H1 (cell line): ENCODE measurements around the gene PDZRN4. TPM values are rescaled to one million over a fixed set of nuclear protein-coding genes. Genes with fewer than 3 reads are reported as not detected.

Experiments used
- CTCF ChIA-PET: fragments of 300-600 bp; sonication (Branson Sonifier 250); formaldehyde crosslinking; loops from one replicate; lab custom pipeline; 2021; ENCODE audit not compliant: partially characterized antibody; lab: Charles Lee
- POLR2A ChIA-PET: fragments of 300-600 bp; sonication (Branson Sonifier 250); formaldehyde crosslinking; loops from one replicate; lab custom pipeline; 2021; ENCODE audit warnings: inconsistent platforms; ENCODE audit not compliant: partially characterized antibody; lab: Charles Lee
- DNase-seq, 2 experiments: peaks; one replicate each; pipeline versions ENCODE4 v3.0.0 to v3.0.0-alpha.2; 2010 to 2022; ENCODE audit warnings: low spot score in 2 of 2, low read depth in 1 of 2, mixed read lengths in 1 of 2
- FAIRE-seq: peaks from 2 replicates; lab custom pipeline; 2011; peaks lifted over from hg19 to GRCh38; lab: Jason Lieb, UNC
- H2AFZ ChIP-seq: 2 replicates; pipeline ENCODE4 v1.8.1; 2012; ENCODE audit warnings: low read length, inconsistent platforms
- H2AK5ac ChIP-seq: 2 replicates; pipeline ENCODE4 v1.6.1; 2013; ENCODE audit warnings: low read depth, low read length
- H2BK120ac ChIP-seq: replicated peaks from 2 replicates; pipeline ENCODE3; 2013; ENCODE audit warnings: low read depth, low read length, inconsistent platforms
- H2BK12ac ChIP-seq: 2 replicates; pipeline ENCODE4 v1.6.1; 2013; ENCODE audit warnings: low read depth, low read length
- H2BK15ac ChIP-seq: 2 replicates; pipeline ENCODE4 v1.6.1; 2013; ENCODE audit warnings: low read length
- H2BK20ac ChIP-seq: 2 replicates; pipeline ENCODE4 v1.6.1; 2013; ENCODE audit warnings: low read length
- H2BK5ac ChIP-seq: 2 replicates; pipeline ENCODE4 v1.6.1; 2013; ENCODE audit warnings: low read depth, low read length
- H3K14ac ChIP-seq: 2 replicates; pipeline ENCODE4 v1.6.1; 2013; ENCODE audit warnings: inconsistent platforms; ENCODE audit not compliant: insufficient read length
- H3K18ac ChIP-seq: 2 replicates; pipeline ENCODE4 v1.6.1; 2013; ENCODE audit warnings: low read length; ENCODE audit errors: extremely low read depth
- H3K23ac ChIP-seq: 2 replicates; pipeline ENCODE4 v1.6.1; 2013; ENCODE audit warnings: inconsistent platforms; ENCODE audit not compliant: insufficient read length
- H3K23me2 ChIP-seq: 2 replicates; pipeline ENCODE4 v1.6.1; 2013; ENCODE audit warnings: low read depth, low read length
- H3K27ac ChIP-seq: 2 replicates; pipeline ENCODE4 v1.6.1; 2011; ENCODE audit warnings: low read depth, low read length, inconsistent platforms
- H3K27me3 ChIP-seq, 4 experiments: replicated peaks in 1 of 4; 1 replicate in 1 of 4; 2 replicates in 3 of 4; pipeline versions ENCODE4 v1.6.1 to v1.8.1; 2011 to 2013; ENCODE audit warnings: low read length in 3 of 4, mild to moderate bottlenecking in 3 of 4, inconsistent platforms in 2 of 4, mixed read lengths in 2 of 4, moderate library complexity in 1 of 4; ENCODE audit not compliant: control insufficient read depth in 3 of 4, insufficient read depth in 3 of 4; ENCODE audit errors: extremely low read depth in 1 of 4
- H3K36me3 ChIP-seq, 4 experiments: 2 replicates each; pipeline versions ENCODE4 v1.6.1 to v1.8.1; 2011 to 2013; ENCODE audit warnings: mild to moderate bottlenecking in 4 of 4, low read length in 3 of 4, moderate library complexity in 2 of 4, control low read depth in 1 of 4, inconsistent platforms in 1 of 4; ENCODE audit not compliant: insufficient read depth in 4 of 4, control insufficient read depth in 2 of 4
- H3K4ac ChIP-seq: replicated peaks from 2 replicates; pipeline ENCODE3; 2013; ENCODE audit warnings: low read length, low read depth, mixed read lengths, inconsistent platforms; ENCODE audit not compliant: insufficient read length
- H3K4me1 ChIP-seq, 4 experiments: replicated peaks in 1 of 4; 1 replicate in 1 of 4; 2 replicates in 3 of 4; pipeline versions ENCODE4 v1.6.1 to v1.8.1; 2011 to 2013; ENCODE audit warnings: low read length in 3 of 4, inconsistent platforms in 2 of 4, mixed read lengths in 1 of 4; ENCODE audit not compliant: insufficient read depth in 4 of 4, control insufficient read depth in 3 of 4
- H3K4me2 ChIP-seq, 2 experiments: 2 replicates each; pipeline versions ENCODE4 v1.6.1 to v1.8.1; 2011 to 2013; ENCODE audit warnings: low read depth in 2 of 2, low read length in 2 of 2, control low read depth in 1 of 2, inconsistent platforms in 1 of 2, mild to moderate bottlenecking in 1 of 2; ENCODE audit not compliant: insufficient read depth in 1 of 2
- H3K4me3 ChIP-seq, 4 experiments: fragments of 200-600, 300-600 bp in 1 of 4; sonication (generic), shearing (Covaris generic), sonication (Bioruptor Twin) in 1 of 4; 2 replicates each; pipeline versions ENCODE4 v1.5.1 to v1.8.1; 2011 to 2016; ENCODE audit warnings: low read length in 4 of 4, low read depth in 3 of 4, control low read depth in 2 of 4, inconsistent platforms in 2 of 4, mild to moderate bottlenecking in 2 of 4, mixed read lengths in 1 of 4, moderate library complexity in 1 of 4; ENCODE audit not compliant: insufficient read depth in 2 of 4; ENCODE audit errors: extremely low read depth in 1 of 4
- H3K56ac ChIP-seq: replicated peaks from 2 replicates; pipeline ENCODE3; 2013; ENCODE audit warnings: low read depth, mild to moderate bottlenecking, mixed read lengths, low read length, inconsistent platforms; ENCODE audit not compliant: insufficient read length
- H3K79me1 ChIP-seq: 2 replicates; pipeline ENCODE4 v1.6.1; 2013; ENCODE audit warnings: low read depth, low read length, control low read depth
- H3K79me2 ChIP-seq, 2 experiments: 2 replicates each; pipeline versions ENCODE4 v1.6.1 to v1.8.1; 2012 to 2013; ENCODE audit warnings: low read length in 2 of 2, mild to moderate bottlenecking in 2 of 2, inconsistent platforms in 1 of 2; ENCODE audit not compliant: insufficient read depth in 2 of 2, control insufficient read depth in 1 of 2
- H3K9ac ChIP-seq, 4 experiments: replicated peaks in 1 of 4; 1 replicate in 1 of 4; 2 replicates in 3 of 4; pipeline versions ENCODE4 v1.6.1 to v1.8.1; 2011 to 2013; ENCODE audit warnings: low read depth in 3 of 4, low read length in 3 of 4, control low read depth in 2 of 4, mild to moderate bottlenecking in 2 of 4, moderate library complexity in 2 of 4, inconsistent platforms in 1 of 4; ENCODE audit errors: extremely low read depth in 1 of 4
- H3K9me3 ChIP-seq, 2 experiments: 2 replicates each; pipeline versions ENCODE4 v1.6.1 to v1.8.1; 2012 to 2013; ENCODE audit warnings: mild to moderate bottlenecking in 2 of 2, moderate library complexity in 2 of 2, control low read depth in 1 of 2, inconsistent platforms in 1 of 2, low read depth in 1 of 2, low read length in 1 of 2, mixed read lengths in 1 of 2; ENCODE audit not compliant: insufficient read depth in 2 of 2
- H4K20me1 ChIP-seq, 2 experiments: replicated peaks in 1 of 2; 2 replicates each; pipeline versions ENCODE3 to v1.8.1; 2011 to 2013; ENCODE audit warnings: inconsistent platforms in 2 of 2, low read length in 2 of 2, mild to moderate bottlenecking in 1 of 2; ENCODE audit not compliant: insufficient read depth in 2 of 2, control insufficient read depth in 1 of 2
- H4K5ac ChIP-seq: 2 replicates; pipeline ENCODE4 v1.6.1; 2013; ENCODE audit warnings: low read length, low read depth, mixed read lengths, inconsistent platforms; ENCODE audit not compliant: insufficient read length
- H4K8ac ChIP-seq: 2 replicates; pipeline ENCODE4 v1.8.0; 2013; ENCODE audit warnings: mild to moderate bottlenecking, moderate library complexity, low read length, inconsistent platforms; ENCODE audit not compliant: insufficient read depth; ENCODE audit errors: extremely low read depth
- H4K91ac ChIP-seq: replicated peaks from 2 replicates; pipeline ENCODE3; 2013; ENCODE audit warnings: low read length, mixed read lengths, inconsistent platforms; ENCODE audit not compliant: insufficient read length
- JUN ChIP-seq: IDR thresholded peaks from 2 replicates; pipeline ENCODE4 v1.6.1; 2011; ENCODE audit warnings: low read depth, mild to moderate bottlenecking, improper control_type of control experiment, low read length
- RAD21 ChIP-seq, 2 experiments: IDR thresholded peaks in 1 of 2; conservative IDR thresholded peaks in 1 of 2; 2 replicates each; pipeline ENCODE4 v1.6.1; 2011; ENCODE audit warnings: low read depth in 2 of 2, low read length in 2 of 2, improper control_type of control experiment in 1 of 2, inconsistent platforms in 1 of 2, mild to moderate bottlenecking in 1 of 2, moderate library complexity in 1 of 2
- SP2 ChIP-seq: IDR thresholded peaks from 2 replicates; pipeline ENCODE4 v1.6.1; 2012; ENCODE audit warnings: mild to moderate bottlenecking, low read length, inconsistent platforms
- TAF1 ChIP-seq: IDR thresholded peaks from 2 replicates; pipeline ENCODE4 v1.6.1; 2011; ENCODE audit warnings: mild to moderate bottlenecking, low read depth, low read length
- USF2 ChIP-seq: IDR thresholded peaks from 2 replicates; pipeline ENCODE4 v1.6.1; 2011; ENCODE audit warnings: low read length, improper control_type of control experiment
- WGBS, 2 experiments: shearing (Covaris generic) in 1 of 2; methylation state at CpG; one replicate each; pipeline versions ENCODE4 v1.1.6 to v1.1.7; 2013 to 2015; ENCODE audit warnings: low lambda C conversion rate in 2 of 2, mixed read lengths in 2 of 2, inconsistent platforms in 1 of 2, low coverage in 1 of 2, missing lambda C conversion rate in 1 of 2; ENCODE audit not compliant: insufficient replicate concordance in 2 of 2, insufficient coverage in 1 of 2, insufficient read length in 1 of 2; ENCODE audit errors: extremely low coverage in 1 of 2, missing lambda C conversion rate in 1 of 2; 5-methylcytosine and 5-hydroxymethylcytosine counted together
- polyA plus RNA-seq, 7 experiments: library from polyadenylated mRNA; depleted of rRNA in 3 of 7; stranded (reverse) in 5 of 7; unstranded in 2 of 7; fragments of >200 nt in 5 of 7; fragments of 200-250 nt in 2 of 7; gene quantifications; 1 replicate in 5 of 7; 2 replicates in 1 of 7; 4 replicates in 1 of 7; pipeline versions ENCODE4 v1.2.1 to v1.2.3, GENCODE V29; 2011 to 2013; ENCODE audit warnings: missing spikeins in 2 of 7, mixed read lengths in 2 of 7
- total RNA-seq: library from RNA; stranded (reverse); fragmentation: NEBNext Ultra II Directional; extraction: Animal tissue kit (Norgen Biotek cat#: 25700); gene quantifications from 2 replicates; pipeline ENCODE4 v1.2.1, GENCODE V29; 2021

PDZRN4 gene
- total and polyA plus RNA-seq, 2 of the 8 experiments (the other 6 are each of a cell fraction or from before 2014, with no cell fraction given), result not detected

DNA sequence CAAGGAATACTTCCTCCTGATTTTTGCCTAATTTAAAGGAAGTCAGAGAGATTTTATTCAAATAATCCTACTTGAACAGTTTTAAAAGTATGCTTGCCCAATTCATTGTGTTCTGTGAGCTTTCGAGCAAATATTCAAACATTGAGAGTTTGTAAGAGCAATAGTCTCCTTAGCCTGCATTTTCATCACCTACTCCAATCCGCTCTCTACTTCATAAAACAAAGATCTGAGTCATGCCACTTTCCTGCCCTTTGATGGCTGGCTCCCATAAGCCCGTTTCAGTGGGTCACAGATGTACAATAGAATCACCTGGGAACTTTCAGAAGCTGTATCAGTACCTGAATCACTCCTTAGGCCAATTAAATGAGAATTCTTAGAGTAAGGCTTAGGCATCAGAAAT is 319.2 kb downstream of the PDZRN4 start:
- H3K27ac ChIP-seq, result no peak overlapping the region
- H3K79me2 ChIP-seq, result no peaks in the 10 kb centered on the region
- H3K79me1 ChIP-seq, result no peaks in the 10 kb centered on the region
- H4K20me1 ChIP-seq, result no peaks in the 10 kb centered on the region
- H3K36me3 ChIP-seq, result no peaks in the 10 kb centered on the region
- no peak for DNase-seq
- no peaks in the 10 kb centered on the region for H3K27me3 ChIP-seq
- H4K91ac ChIP-seq, result no peak overlapping the region
- H2AFZ ChIP-seq, result no peak overlapping the region
- H3K4ac ChIP-seq, result no peak overlapping the region
- H2BK15ac ChIP-seq, result no peak overlapping the region
- no peak overlapping the region for H2BK120ac ChIP-seq
- WGBS, 2 experiments, result 97% methylated on average over 3 of the region's 3 CpGs; no CpG with 5 or more reads in 1 of the 2 experiments
- no peak overlapping the region for H4K5ac ChIP-seq
- H3K14ac ChIP-seq, result no peak overlapping the region
- H3K4me2 ChIP-seq, result no peak overlapping the region
- TF ChIP-seq TAF1 (no peak), RAD21 (IDR thresholded peaks at IDR 0.05 in 1 of 2, conservative IDR thresholded peaks at IDR 0.05 in 1 of 2; ENCODE audit: low read depth in 2 of 2, low read length in 2 of 2) (no peak), JUN (no peak), USF2 (no peak), SP2 (no peak)
- TF ChIP-seq, all 59 proteins: peak for 0
- POLR2A ChIA-PET, result no interaction called here
- no peak overlapping the region for H3K18ac ChIP-seq
- H2BK12ac ChIP-seq, result no peak overlapping the region
- CTCF ChIA-PET, result no interaction called here
- no peak overlapping the region for H2BK20ac ChIP-seq
- H4K8ac ChIP-seq, result no peak overlapping the region
- H3K9me3 ChIP-seq, result no peaks in the 10 kb centered on the region
- no peak overlapping the region for H3K4me3 ChIP-seq
- H3K23ac ChIP-seq, result no peak overlapping the region
- no peak overlapping the region for H2AK5ac ChIP-seq
- H3K56ac ChIP-seq, result no peak overlapping the region
- FAIRE-seq, result no peak
- H3K4me1 ChIP-seq, result peaks cover 0 to 3% (median 0%) of the 10 kb centered on the region in 4 experiments; a peak in 1 of 7 replicates
- H3K9ac ChIP-seq, result no peak overlapping the region
- H3K23me2 ChIP-seq, result no peaks in the 10 kb centered on the region
- H2BK5ac ChIP-seq, result no peak overlapping the region
